Muscle layer of colon (tissue), 2 donors: ENCODE results near the gene STIM1.

Experiments
- H3K27ac ChIP-seq: one replicate; pipeline ENCODE4 v1.7.0; 2013; ENCODE audit warnings: low read depth, mild to moderate bottlenecking, low read length, moderate library complexity
- H3K27me3 ChIP-seq, 2 donors: one replicate each; pipeline ENCODE4 v1.7.0; 2013; ENCODE audit warnings: low read length in 2 of 2, mild to moderate bottlenecking in 2 of 2; ENCODE audit not compliant: insufficient read depth in 2 of 2, control insufficient read depth in 1 of 2
- H3K36me3 ChIP-seq: one replicate; pipeline ENCODE4 v1.7.0; 2013; ENCODE audit warnings: mild to moderate bottlenecking, low read length; ENCODE audit not compliant: insufficient read depth
- H3K4me1 ChIP-seq: one replicate; pipeline ENCODE4 v1.7.0; 2013; ENCODE audit warnings: mild to moderate bottlenecking, low read length; ENCODE audit not compliant: insufficient read depth
- H3K4me3 ChIP-seq, 2 donors: one replicate each; pipeline ENCODE4 v1.7.0; 2013; ENCODE audit warnings: low read length in 2 of 2, low read depth in 1 of 2, mild to moderate bottlenecking in 1 of 2, moderate library complexity in 1 of 2
- H3K9ac ChIP-seq: one replicate; pipeline ENCODE4 v1.7.0; 2013; ENCODE audit warnings: low read length
- H3K9me3 ChIP-seq: one replicate; pipeline ENCODE4 v1.7.0; 2013; ENCODE audit warnings: mild to moderate bottlenecking, low read length
- donor health status: abdominal sarcoma.
- donor health status: Adenocarcinoma of cecum.

The STIM1 gene

DNA sequence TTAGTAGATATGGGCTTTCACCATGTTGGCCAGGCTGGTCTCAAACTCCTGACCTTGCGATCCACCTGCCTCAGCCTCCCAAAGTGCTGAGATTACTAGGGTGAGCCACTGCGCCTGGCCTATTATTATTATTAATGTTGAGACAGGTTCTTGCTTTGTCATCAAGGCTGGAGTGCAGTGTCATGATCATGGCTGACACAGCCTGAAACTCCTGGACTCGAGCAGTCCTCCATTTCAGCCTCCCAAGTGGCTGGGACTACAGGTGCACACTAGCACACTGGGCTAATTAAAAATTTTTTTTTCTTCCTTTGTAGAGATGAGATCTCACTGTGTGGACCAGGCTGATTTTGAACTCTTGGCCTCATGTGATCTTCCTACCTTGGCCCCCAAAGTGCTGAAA is 102.0 kb downstream of the STIM1 start:
- Histone ChIP-seq H3K4me1 (peaks cover 9% of the 10 kb centered on the region), H3K27ac (no peak overlapping the region), H3K9me3 (no peaks in the 10 kb centered on the region), H3K4me3 (no peak overlapping the region), H3K9ac (no peak overlapping the region), H3K27me3 (no peaks in the 10 kb centered on the region), H3K36me3 (no peaks in the 10 kb centered on the region)

DNA sequence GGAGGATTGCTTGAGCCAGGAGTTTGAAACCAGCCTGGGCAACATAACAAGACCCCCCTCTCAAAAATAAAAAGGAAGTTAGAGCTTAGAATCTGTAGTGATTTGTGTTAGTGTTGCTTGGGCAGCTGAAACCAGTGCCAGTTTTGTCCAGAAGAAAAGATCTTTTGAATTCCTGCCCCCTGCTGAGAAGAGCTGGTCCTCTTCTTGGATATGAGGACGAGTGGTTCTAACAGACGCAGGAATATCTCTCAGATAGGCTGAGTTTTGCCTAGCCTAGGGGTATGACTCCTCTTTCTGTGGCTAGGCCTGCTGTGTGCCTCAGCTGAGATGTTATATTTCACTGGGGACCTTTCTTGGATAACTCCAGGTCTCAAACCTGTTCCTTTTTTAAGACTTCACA is 102.8 kb downstream of the STIM1 start:
- Histone ChIP-seq H3K9ac (no peak overlapping the region), H3K36me3 (no peaks in the 10 kb centered on the region), H3K4me3 (no peak overlapping the region), H3K27ac (no peak overlapping the region), H3K9me3 (no peaks in the 10 kb centered on the region), H3K27me3 (no peaks in the 10 kb centered on the region), H3K4me1 (peaks cover 10% of the 10 kb centered on the region)

DNA sequence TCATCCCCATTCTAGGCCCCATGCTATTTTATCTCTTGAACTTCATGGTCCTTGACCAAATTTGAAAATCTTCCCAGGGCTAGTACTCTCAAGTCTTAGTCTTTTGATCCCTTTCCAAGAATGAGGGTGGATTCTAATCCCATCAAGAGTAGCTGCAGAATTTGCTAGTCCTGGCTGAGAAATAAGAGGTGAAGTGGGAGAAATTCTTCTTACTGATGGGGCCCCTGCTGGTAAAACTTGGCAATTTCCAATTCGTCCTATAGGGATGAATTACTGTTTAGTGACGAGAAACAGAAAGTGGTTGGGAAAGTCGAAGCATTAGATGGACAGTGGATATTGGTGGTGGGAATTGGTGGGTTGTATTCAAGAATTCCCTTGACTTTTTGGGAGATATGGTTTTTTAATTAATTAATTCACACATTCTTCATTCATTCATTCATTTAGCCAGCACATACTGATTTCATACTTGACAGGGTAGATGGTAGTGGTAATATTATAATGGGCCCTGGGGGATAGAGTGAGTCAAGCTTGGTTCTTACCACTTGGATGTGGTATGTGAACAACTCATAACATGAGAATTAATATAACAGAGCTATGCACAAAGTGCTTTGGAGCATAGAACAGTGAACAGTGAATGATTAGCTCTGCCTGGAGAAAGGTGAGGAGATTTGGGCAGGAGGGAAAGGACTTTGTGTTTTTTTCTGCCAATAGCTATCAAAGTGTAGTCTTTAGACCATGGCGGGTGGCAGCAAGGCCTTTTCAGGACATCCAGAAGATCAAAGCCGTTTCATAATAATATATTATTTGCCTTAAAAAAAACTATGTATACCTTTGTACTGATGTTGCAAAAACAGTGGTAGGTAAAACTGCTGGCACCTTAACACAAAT is 103.8 kb downstream of the STIM1 start:
- H3K27ac ChIP-seq = no peak overlapping the region
- no peaks in the 10 kb centered on the region for H3K27me3 ChIP-seq
- no peaks in the 10 kb centered on the region for H3K9me3 ChIP-seq
- H3K36me3 ChIP-seq = no peaks in the 10 kb centered on the region
- H3K4me1 ChIP-seq = peaks cover 10% of the 10 kb centered on the region
- H3K4me3 ChIP-seq = no peak overlapping the region
- no peak overlapping the region for H3K9ac ChIP-seq

DNA sequence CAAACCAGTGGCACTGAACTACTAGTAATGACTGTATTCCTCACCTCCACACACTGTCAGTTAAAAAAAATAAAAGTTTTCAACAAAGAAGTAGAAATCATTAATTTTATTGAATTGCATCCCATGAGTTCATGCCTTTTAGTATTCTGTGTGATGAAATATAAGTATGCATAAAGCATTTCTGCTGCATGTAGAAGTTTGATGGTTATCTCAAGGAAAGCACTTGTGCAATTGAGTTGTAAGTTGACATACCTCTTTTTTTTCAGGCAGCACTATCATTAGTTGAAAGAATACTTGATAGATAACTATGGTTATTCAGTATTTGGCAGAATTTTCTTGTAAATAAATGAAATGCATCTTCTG is 104.4 kb downstream of the STIM1 start:
- H3K9me3 ChIP-seq = no peaks in the 10 kb centered on the region
- no peak overlapping the region for H3K27ac ChIP-seq
- H3K4me3 ChIP-seq = no peak overlapping the region
- no peak overlapping the region for H3K9ac ChIP-seq
- no peaks in the 10 kb centered on the region for H3K36me3 ChIP-seq
- H3K27me3 ChIP-seq = no peaks in the 10 kb centered on the region
- H3K4me1 ChIP-seq = peaks cover 10% of the 10 kb centered on the region

DNA sequence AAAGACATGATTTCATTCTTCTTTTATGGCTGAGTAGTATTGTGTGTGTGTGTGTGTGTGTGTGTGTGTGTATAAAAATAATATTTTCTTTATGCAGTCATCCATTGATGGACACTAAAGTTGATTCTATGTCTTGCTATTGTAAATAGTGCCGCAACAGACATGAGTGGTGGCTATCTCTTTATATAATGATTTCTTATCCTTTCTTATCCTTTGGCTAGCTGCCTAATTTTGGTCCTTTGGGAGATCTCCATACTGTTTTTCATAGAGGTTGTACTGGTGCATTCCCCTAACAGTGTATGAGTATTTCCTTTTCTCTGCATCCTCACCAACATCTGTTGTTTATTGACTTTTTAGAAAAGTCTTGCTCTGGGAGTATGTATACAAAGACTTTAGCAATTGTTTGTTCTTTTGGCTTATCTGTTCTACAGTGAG is 107.0 kb downstream of the STIM1 start:
- peaks cover 10% of the 10 kb centered on the region for H3K4me1 ChIP-seq
- no peak overlapping the region for H3K4me3 ChIP-seq
- no peaks in the 10 kb centered on the region for H3K27me3 ChIP-seq
- H3K27ac ChIP-seq = no peak overlapping the region
- no peaks in the 10 kb centered on the region for H3K9me3 ChIP-seq
- no peak overlapping the region for H3K9ac ChIP-seq
- H3K36me3 ChIP-seq = no peaks in the 10 kb centered on the region

DNA sequence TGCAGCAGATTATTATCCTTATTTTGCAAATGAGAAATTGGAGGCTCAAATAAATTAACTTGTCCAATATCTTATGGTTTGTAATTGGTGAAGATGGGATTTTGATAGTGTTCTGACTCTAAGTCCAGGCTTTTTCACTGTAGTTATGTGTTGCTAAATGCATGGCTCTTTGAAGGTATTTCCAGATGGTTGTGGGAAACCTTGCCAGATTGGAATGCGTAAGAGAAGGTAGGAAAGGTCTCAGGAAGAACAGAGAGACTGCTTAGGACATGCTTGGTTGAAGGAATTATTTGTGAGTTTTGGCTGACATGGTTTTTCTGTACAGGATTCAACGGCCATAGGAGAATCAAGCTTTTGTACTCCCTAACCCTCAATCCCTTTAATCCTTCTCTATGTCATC is 108.6 kb downstream of the STIM1 start:
- peaks cover 7% of the 10 kb centered on the region for H3K4me1 ChIP-seq
- H3K9ac ChIP-seq = no peak overlapping the region
- H3K36me3 ChIP-seq = peaks cover 4% of the 10 kb centered on the region
- H3K4me3 ChIP-seq = no peak overlapping the region
- no peaks in the 10 kb centered on the region for H3K9me3 ChIP-seq
- no peak overlapping the region for H3K27ac ChIP-seq
- H3K27me3 ChIP-seq = no peaks in the 10 kb centered on the region

DNA sequence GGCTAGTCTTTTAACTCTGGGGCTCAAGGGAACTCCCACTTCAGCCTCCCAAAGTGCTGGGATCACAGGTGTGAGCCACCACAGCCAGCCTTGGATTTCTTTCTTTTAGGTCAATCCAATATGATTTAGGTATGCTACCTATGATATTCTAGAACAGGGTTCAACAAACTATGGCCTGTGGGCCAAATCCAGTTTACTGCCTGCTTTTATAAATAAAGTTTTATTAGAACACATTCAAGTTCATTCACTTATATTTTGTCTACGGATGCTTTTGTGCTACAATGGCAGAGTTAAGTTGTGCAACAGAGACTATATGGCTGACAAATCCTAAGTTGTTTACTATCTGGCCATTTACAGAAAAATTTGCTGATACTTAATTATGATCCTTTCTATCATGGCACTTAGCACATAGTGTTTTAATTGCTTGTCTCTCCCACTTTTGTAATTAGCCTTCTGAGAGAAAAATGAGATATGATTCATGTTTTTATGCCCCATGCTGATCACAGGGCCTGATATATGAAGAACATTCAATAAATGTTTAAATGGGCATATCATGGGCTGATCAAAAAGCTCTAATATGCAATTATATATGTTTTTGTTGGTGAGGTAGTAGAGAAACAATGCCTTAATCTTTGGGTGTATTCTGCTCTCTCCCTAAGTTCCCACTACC is 109.6 kb downstream of the STIM1 start:
- no peak overlapping the region for H3K4me3 ChIP-seq
- H3K4me1 ChIP-seq = peaks cover 5% of the 10 kb centered on the region
- H3K27me3 ChIP-seq = no peaks in the 10 kb centered on the region
- no peak overlapping the region for H3K9ac ChIP-seq
- H3K27ac ChIP-seq = no peak overlapping the region
- peaks cover 4% of the 10 kb centered on the region for H3K36me3 ChIP-seq
- no peaks in the 10 kb centered on the region for H3K9me3 ChIP-seq

DNA sequence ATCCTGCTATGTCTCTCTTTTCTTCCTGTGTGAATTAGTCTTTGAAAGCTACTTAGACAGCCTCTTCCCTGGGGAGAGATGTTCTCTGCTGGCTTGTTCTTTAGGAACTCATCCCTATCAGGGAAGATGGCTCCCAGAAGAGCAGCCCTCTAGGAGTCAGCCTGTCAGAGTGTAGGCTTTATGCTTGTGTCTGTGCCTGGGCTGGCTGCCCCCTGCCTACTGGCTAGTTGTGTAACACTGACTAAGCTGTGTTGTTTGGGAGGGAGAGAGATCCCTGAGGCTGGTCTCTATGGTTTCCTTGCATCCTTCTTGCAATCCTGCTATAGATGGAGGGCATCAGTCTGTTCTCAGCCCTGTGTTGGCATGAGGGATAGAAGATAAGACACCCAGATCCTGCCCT is 112.2 kb downstream of the STIM1 start:
- H3K9ac ChIP-seq = no peak overlapping the region
- no peak overlapping the region for H3K4me3 ChIP-seq
- H3K36me3 ChIP-seq = peaks cover 4% of the 10 kb centered on the region
- no peaks in the 10 kb centered on the region for H3K4me1 ChIP-seq
- H3K9me3 ChIP-seq = no peaks in the 10 kb centered on the region
- no peaks in the 10 kb centered on the region for H3K27me3 ChIP-seq
- no peak overlapping the region for H3K27ac ChIP-seq

DNA sequence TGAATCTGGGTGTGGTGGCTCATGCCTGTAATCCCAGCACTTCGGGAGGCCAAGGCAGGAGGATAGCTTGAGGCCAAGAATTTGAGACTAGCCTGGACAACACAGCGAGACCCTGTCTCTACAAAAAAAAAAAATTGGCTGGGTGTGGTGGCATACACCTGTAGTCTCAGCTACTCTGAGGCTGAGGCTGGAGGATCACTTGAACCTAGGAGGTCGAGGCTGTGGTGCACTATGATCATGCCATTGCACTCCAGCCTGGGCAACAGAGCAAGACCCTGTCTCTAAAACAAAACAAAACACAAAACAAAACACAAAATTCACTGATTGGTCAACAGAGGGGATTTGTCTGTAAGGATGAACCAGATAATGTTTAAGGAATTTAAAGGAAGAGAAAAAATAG is 113.7 kb downstream of the STIM1 start:
- Histone ChIP-seq H3K4me1 (no peaks in the 10 kb centered on the region), H3K27me3 (no peaks in the 10 kb centered on the region), H3K9me3 (no peaks in the 10 kb centered on the region), H3K4me3 (no peak overlapping the region), H3K27ac (no peak overlapping the region), H3K9ac (no peak overlapping the region), H3K36me3 (peaks cover 4% of the 10 kb centered on the region)

DNA sequence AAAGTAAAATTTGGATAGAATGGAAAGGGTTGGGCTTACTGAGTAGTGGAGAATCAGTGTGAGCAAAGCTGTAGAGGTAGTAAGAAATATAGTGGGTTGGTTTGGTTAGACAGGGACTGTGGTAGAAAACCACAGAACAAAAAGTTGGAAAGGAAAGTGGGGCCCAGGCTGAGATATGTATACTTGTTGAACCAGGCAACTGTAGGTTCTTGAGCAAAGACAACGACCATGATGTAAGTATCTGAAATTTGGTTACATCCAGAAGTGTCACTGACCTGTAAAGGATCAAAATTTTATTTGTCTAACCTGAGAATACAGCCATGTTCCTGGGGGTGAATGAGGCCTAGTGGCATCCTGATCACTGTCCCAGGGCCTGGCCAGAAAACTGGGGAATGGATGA is 114.1 kb downstream of the STIM1 start:
- Histone ChIP-seq H3K36me3 (peaks cover 4% of the 10 kb centered on the region), H3K9ac (no peak overlapping the region), H3K27ac (no peak overlapping the region), H3K27me3 (no peaks in the 10 kb centered on the region), H3K9me3 (no peaks in the 10 kb centered on the region), H3K4me3 (no peak overlapping the region), H3K4me1 (no peaks in the 10 kb centered on the region)

DNA sequence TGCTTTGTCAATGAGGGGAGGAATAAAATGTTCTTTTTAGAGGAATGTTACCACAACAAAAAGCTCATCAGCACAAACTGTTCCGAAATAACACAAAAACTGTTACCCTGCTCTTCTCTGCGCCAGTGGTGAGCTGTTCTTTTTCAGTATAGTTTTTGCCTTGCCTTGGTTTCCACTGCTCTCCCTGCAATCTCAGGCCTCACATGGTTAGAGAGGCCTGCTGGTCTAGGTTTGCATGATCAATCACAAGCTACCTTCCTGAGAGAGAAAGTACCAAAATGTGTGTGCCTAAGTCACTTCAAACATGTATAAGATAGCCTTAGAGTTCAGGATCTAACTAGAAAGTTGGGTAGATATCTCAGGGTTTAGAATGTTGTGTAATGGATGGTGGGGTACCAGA is 114.6 kb downstream of the STIM1 start:
- H3K36me3 ChIP-seq = peaks cover 4% of the 10 kb centered on the region
- H3K4me1 ChIP-seq = no peaks in the 10 kb centered on the region
- H3K9me3 ChIP-seq = no peaks in the 10 kb centered on the region
- no peak overlapping the region for H3K4me3 ChIP-seq
- H3K9ac ChIP-seq = no peak overlapping the region
- H3K27ac ChIP-seq = no peak overlapping the region
- H3K27me3 ChIP-seq = no peaks in the 10 kb centered on the region
